CD8-positive, alpha-beta memory T cell (primary cell): ENCODE measurements around the gene CENPE. TPM values are rescaled to one million over a fixed set of nuclear protein-coding genes. Genes with fewer than 3 reads are reported as not detected.

Experiments used
- CTCF ChIA-PET: fragments of 350-600 bp; sonication (Branson Sonifier 250); formaldehyde crosslinking; loops from one replicate; lab custom pipeline; 2021; ENCODE audit warnings: antibody characterized with exemption; lab: Charles Lee
- POLR2A ChIA-PET: fragments of 350-600 bp; sonication (Branson Sonifier 250); formaldehyde crosslinking; loops from one replicate; lab custom pipeline; 2021; ENCODE audit warnings: antibody characterized with exemption; lab: Charles Lee
- DNase-seq, 5 donors: peaks; one replicate each; pipeline versions ENCODE4 v3.0.0 to v3.0.0-alpha.2; 2020 to 2022; ENCODE audit warnings: mixed read lengths in 1 of 5
- H3K27ac ChIP-seq: one replicate; pipeline ENCODE4 v1.7.0; 2013; ENCODE audit warnings: low read depth, mild to moderate bottlenecking, low read length, moderate library complexity
- H3K27me3 ChIP-seq: 2 replicates; pipeline ENCODE4 v1.7.0; 2013; ENCODE audit warnings: low read length, mild to moderate bottlenecking; ENCODE audit not compliant: insufficient read depth, poor library complexity, severe bottlenecking
- H3K36me3 ChIP-seq: 2 replicates; pipeline ENCODE4 v1.7.0; 2013; ENCODE audit warnings: mild to moderate bottlenecking, low read length, moderate library complexity; ENCODE audit not compliant: insufficient read depth
- H3K4me1 ChIP-seq: 2 replicates; pipeline ENCODE4 v1.7.0; 2013; ENCODE audit warnings: mild to moderate bottlenecking, low read length, moderate library complexity; ENCODE audit not compliant: insufficient read depth
- H3K4me3 ChIP-seq: 2 replicates; pipeline ENCODE4 v1.7.0; 2013; ENCODE audit warnings: mild to moderate bottlenecking, low read length
- H3K9me3 ChIP-seq: 2 replicates; pipeline ENCODE4 v1.7.0; 2013; ENCODE audit warnings: mild to moderate bottlenecking, low read length
- H3K27ac Mint-ChIP-seq, 8 donors: one replicate each; pipeline ENCODE4 v1.8.0; 2020 to 2021; ENCODE audit warnings: mixed read lengths in 8 of 8, mild to moderate bottlenecking in 6 of 8, inconsistent platforms in 3 of 8, moderate library complexity in 3 of 8
- H3K27me3 Mint-ChIP-seq, 2 donors: one replicate each; pipeline ENCODE4 v1.8.0; 2020 to 2021; ENCODE audit warnings: mixed read lengths in 2 of 2, mild to moderate bottlenecking in 1 of 2, moderate library complexity in 1 of 2
- H3K36me3 Mint-ChIP-seq, 3 donors: one replicate each; pipeline ENCODE4 v1.8.0; 2020 to 2021; ENCODE audit warnings: mixed read lengths in 3 of 3, inconsistent platforms in 1 of 3, mild to moderate bottlenecking in 1 of 3
- H3K4me1 Mint-ChIP-seq, 3 donors: one replicate each; pipeline ENCODE4 v1.8.0; 2020 to 2021; ENCODE audit warnings: mixed read lengths in 3 of 3, inconsistent platforms in 1 of 3, mild to moderate bottlenecking in 1 of 3
- H3K4me3 Mint-ChIP-seq, 7 donors: one replicate each; pipeline ENCODE4 v1.8.0; 2020 to 2021; ENCODE audit warnings: mixed read lengths in 7 of 7, mild to moderate bottlenecking in 6 of 7, moderate library complexity in 4 of 7, inconsistent platforms in 2 of 7
- H3K9me3 Mint-ChIP-seq, 5 donors: one replicate each; pipeline ENCODE4 v1.8.0; 2020 to 2022; ENCODE audit warnings: mixed read lengths in 5 of 5, mild to moderate bottlenecking in 3 of 5, moderate library complexity in 2 of 5, inconsistent platforms in 1 of 5
- polyA plus RNA-seq: library from polyadenylated mRNA; unstranded; fragments of 300-500 nt; fragmentation: Illumina TruSeq; gene quantifications from one replicate; pipeline ENCODE4 v1.2.3, GENCODE V29; 2021
- total RNA-seq, 2 experiments: library from RNA; stranded (reverse); gene quantifications; one replicate each; pipeline ENCODE4 v1.2.3, GENCODE V29; 2021

CENPE gene
- total and polyA plus RNA-seq, 3 experiments from 2014 or later, result 1.1 to 22.9 (median 19.7) TPM

GRCh38 chr4:103099691-103100392 is 98.3 kb downstream of the CENPE start, which contains the start of gene BDH2:
TSS of gene BDH2 (minus strand) at chr4:103099834. CDS start at chr4:103096254, 3,580 bp downstream.
- peak within 1 kb of the TSS; percentile 65 to 97 (median 86) for H3K27ac Mint-ChIP-seq
- ChIA-PET POLR2A (interaction anchor here (0.7 to 1.0 kb wide), 2 partner anchors 272 to 608 kb away, joined by 4 to 5 read pairs; partner anchors contain the start of gene UBE2D3), CTCF (interaction anchor here (0.7 to 4.7 kb wide), 18 partner anchors 9 to 669 kb away, joined by 3 to 33 read pairs (median 3); no protein-coding TSS in a partner anchor)
- H3K9me3 Mint-ChIP-seq, result no peaks in the 10 kb centered on the region
- Histone ChIP-seq H3K4me1 (peaks cover 9% of the 10 kb centered on the region), H3K36me3 (no peaks in the 10 kb centered on the region), H3K27me3 (no peaks in the 10 kb centered on the region), H3K4me3 (peak within 1 kb of the TSS; percentile 63), H3K27ac (peak within 1 kb of the TSS; percentile 24), H3K9me3 (no peaks in the 10 kb centered on the region)
- H3K36me3 Mint-ChIP-seq, result peaks cover 0 to 13% (median 7%) of the 10 kb centered on the region in 3 donors
- DNase-seq, result peak; percentile 3 to 79 (median 69)
- H3K4me1 Mint-ChIP-seq, result peaks cover 23 to 37% (median 26%) of the 10 kb centered on the region in 3 donors
- H3K4me3 Mint-ChIP-seq, result peak within 1 kb of the TSS; percentile 77 to 90 (median 85)
- H3K27me3 Mint-ChIP-seq, result no peaks in the 10 kb centered on the region

- CTCF ChIA-PET, result interaction anchor here (1.0 to 4.7 kb wide), 10 partner anchors 9 to 668 kb away, joined by 3 to 33 read pairs (median 4); no protein-coding TSS in a partner anchor
Observed at GRCh38 chr4:103098756-103099440, 99.2 kb downstream of the CENPE start.

GRCh38 chr4:103098341-103098740 is 99.8 kb downstream of the CENPE start:
- H3K36me3 Mint-ChIP-seq, result peaks cover 0 to 20% (median 7%) of the 10 kb centered on the region in 3 donors
- H3K4me1 Mint-ChIP-seq, result peaks cover 23 to 37% (median 26%) of the 10 kb centered on the region in 3 donors
- Histone ChIP-seq H3K9me3 (no peaks in the 10 kb centered on the region), H3K36me3 (peaks cover 4% of the 10 kb centered on the region), H3K27me3 (no peaks in the 10 kb centered on the region), H3K4me3 (no peak overlapping the region), H3K4me1 (peaks cover 9% of the 10 kb centered on the region), H3K27ac (no peak overlapping the region)
- CTCF ChIA-PET, result interaction anchor here (4.7 kb wide), 1 partner anchor 9 kb away, joined by 33 read pairs; no protein-coding TSS in a partner anchor
- POLR2A ChIA-PET, result no interaction called here
- no peak for DNase-seq
- no peaks in the 10 kb centered on the region for H3K9me3 Mint-ChIP-seq
- H3K27me3 Mint-ChIP-seq, result no peaks in the 10 kb centered on the region
- H3K27ac Mint-ChIP-seq, result peak overlapping the region in 1 of 8 donors; percentile 72
- peak overlapping the region in 4 of 7 donors; percentile 72 to 86 (median 81) for H3K4me3 Mint-ChIP-seq

More at GRCh38 chr4:103098756-103099440, 99.2 kb downstream of the CENPE start:
- Mint-ChIP-seq H3K27ac (peak overlapping the region in 6 of 8 donors; percentile 72 to 94 (median 86)), H3K27me3 (no peaks in the 10 kb centered on the region), H3K4me3 (peak overlapping the region; percentile 77 to 90 (median 85)), H3K4me1 (peaks cover 23 to 37% (median 26%) of the 10 kb centered on the region in 3 donors), H3K36me3 (peaks cover 0 to 18% (median 7%) of the 10 kb centered on the region in 3 donors), H3K9me3 (no peaks in the 10 kb centered on the region)
- DNase-seq, result no peak
- Histone ChIP-seq H3K27me3 (no peaks in the 10 kb centered on the region), H3K4me1 (peaks cover 9% of the 10 kb centered on the region), H3K27ac (no peak overlapping the region), H3K36me3 (peaks cover 4% of the 10 kb centered on the region), H3K4me3 (peak overlapping the region; percentile 63), H3K9me3 (no peaks in the 10 kb centered on the region)
- POLR2A ChIA-PET, result no interaction called here

GRCh38 chr4:103097112-103097511 is 101.0 kb downstream of the CENPE start:
- peak overlapping the region in 1 of 7 donors; percentile 37 for H3K4me3 Mint-ChIP-seq
- H3K9me3 Mint-ChIP-seq, result no peaks in the 10 kb centered on the region
- no peaks in the 10 kb centered on the region for H3K9me3 ChIP-seq
- no peaks in the 10 kb centered on the region for H3K27me3 Mint-ChIP-seq
- H3K27ac ChIP-seq, result no peak overlapping the region
- H3K4me1 ChIP-seq, result peaks cover 9% of the 10 kb centered on the region
- ChIA-PET POLR2A (no interaction called here), CTCF (no interaction called here)
- no peak overlapping the region for H3K27ac Mint-ChIP-seq
- peaks cover 26 to 46% (median 34%) of the 10 kb centered on the region in 3 donors for H3K4me1 Mint-ChIP-seq
- peaks cover 4% of the 10 kb centered on the region for H3K36me3 ChIP-seq
- no peak for DNase-seq
- H3K4me3 ChIP-seq, result no peak overlapping the region
- peaks cover 0 to 29% (median 7%) of the 10 kb centered on the region in 3 donors for H3K36me3 Mint-ChIP-seq
- H3K27me3 ChIP-seq, result no peaks in the 10 kb centered on the region

GRCh38 chr4:103095080-103095479 is 103.1 kb downstream of the CENPE start:
- peaks cover 12% of the 10 kb centered on the region for H3K36me3 ChIP-seq
- H3K27ac ChIP-seq, result no peak overlapping the region
- Mint-ChIP-seq H3K36me3 (peaks cover 0 to 42% (median 16%) of the 10 kb centered on the region in 3 donors), H3K9me3 (no peaks in the 10 kb centered on the region), H3K27me3 (no peaks in the 10 kb centered on the region), H3K4me3 (no peak overlapping the region), H3K4me1 (peaks cover 30 to 52% (median 42%) of the 10 kb centered on the region in 3 donors), H3K27ac (peak overlapping the region in 1 of 8 donors; percentile 69)
- no peak for DNase-seq
- no peaks in the 10 kb centered on the region for H3K9me3 ChIP-seq
- POLR2A ChIA-PET, result no interaction called here
- no peak overlapping the region for H3K4me3 ChIP-seq
- H3K27me3 ChIP-seq, result no peaks in the 10 kb centered on the region
- peaks cover 9% of the 10 kb centered on the region for H3K4me1 ChIP-seq
- CTCF ChIA-PET, result interaction anchor here (1.0 to 1.1 kb wide), 2 partner anchors 49 to 474 kb away, joined by 3 read pairs; no protein-coding TSS in a partner anchor

GRCh38 chr4:103092245-103092644 is 105.9 kb downstream of the CENPE start:
- ChIA-PET POLR2A (interaction anchor here (1.2 kb wide), 1 partner anchor 264 kb away, joined by 4 read pairs; no protein-coding TSS in a partner anchor), CTCF (interaction anchor here (1.1 to 5.6 kb wide), 11 partner anchors 8 to 661 kb away, joined by 3 to 33 read pairs (median 5); partner anchors contain the start of gene BDH2)
- Mint-ChIP-seq H3K4me3 (peak overlapping the region in 2 of 7 donors; percentile 26 to 39), H3K4me1 (peaks cover 9 to 25% (median 19%) of the 10 kb centered on the region in 3 donors), H3K27ac (peak overlapping the region in 4 of 8 donors; percentile 1 to 70 (median 36)), H3K36me3 (peaks cover 5 to 62% (median 21%) of the 10 kb centered on the region in 3 donors), H3K9me3 (no peaks in the 10 kb centered on the region), H3K27me3 (no peaks in the 10 kb centered on the region)
- no peak for DNase-seq
- Histone ChIP-seq H3K9me3 (no peaks in the 10 kb centered on the region), H3K4me3 (no peak overlapping the region), H3K27ac (no peak overlapping the region), H3K36me3 (peaks cover 15% of the 10 kb centered on the region), H3K27me3 (no peaks in the 10 kb centered on the region), H3K4me1 (no peaks in the 10 kb centered on the region)

GRCh38 chr4:103091601-103092223 is 106.4 kb downstream of the CENPE start:
- H3K4me3 Mint-ChIP-seq, result no peak overlapping the region
- peak in 4 of 5 donors; percentile 10 to 55 (median 48) for DNase-seq
- peaks cover 4 to 20% (median 19%) of the 10 kb centered on the region in 3 donors for H3K4me1 Mint-ChIP-seq
- Histone ChIP-seq H3K36me3 (peaks cover 16% of the 10 kb centered on the region), H3K27ac (no peak overlapping the region), H3K4me3 (no peak overlapping the region), H3K9me3 (no peaks in the 10 kb centered on the region), H3K27me3 (no peaks in the 10 kb centered on the region), H3K4me1 (no peaks in the 10 kb centered on the region)
- H3K36me3 Mint-ChIP-seq, result peaks cover 10 to 68% (median 21%) of the 10 kb centered on the region in 3 donors
- CTCF ChIA-PET, result interaction anchor here (0.7 to 5.6 kb wide), 18 partner anchors 9 to 661 kb away, joined by 3 to 33 read pairs (median 4); partner anchors contain the start of genes BDH2 and SLC9B2
- no peak overlapping the region for H3K27ac Mint-ChIP-seq
- H3K9me3 Mint-ChIP-seq, result no peaks in the 10 kb centered on the region
- no peaks in the 10 kb centered on the region for H3K27me3 Mint-ChIP-seq
- POLR2A ChIA-PET, result interaction anchor here (1.2 kb wide), 1 partner anchor 264 kb away, joined by 4 read pairs; no protein-coding TSS in a partner anchor
